ENCODE data around the gene MED8.
"Not testable (repeated sequence)": the region's sequence is repeated elsewhere in the genome, so short reads cannot be mapped to it uniquely, and the experiment has no call there.

MED8 gene

DNA sequence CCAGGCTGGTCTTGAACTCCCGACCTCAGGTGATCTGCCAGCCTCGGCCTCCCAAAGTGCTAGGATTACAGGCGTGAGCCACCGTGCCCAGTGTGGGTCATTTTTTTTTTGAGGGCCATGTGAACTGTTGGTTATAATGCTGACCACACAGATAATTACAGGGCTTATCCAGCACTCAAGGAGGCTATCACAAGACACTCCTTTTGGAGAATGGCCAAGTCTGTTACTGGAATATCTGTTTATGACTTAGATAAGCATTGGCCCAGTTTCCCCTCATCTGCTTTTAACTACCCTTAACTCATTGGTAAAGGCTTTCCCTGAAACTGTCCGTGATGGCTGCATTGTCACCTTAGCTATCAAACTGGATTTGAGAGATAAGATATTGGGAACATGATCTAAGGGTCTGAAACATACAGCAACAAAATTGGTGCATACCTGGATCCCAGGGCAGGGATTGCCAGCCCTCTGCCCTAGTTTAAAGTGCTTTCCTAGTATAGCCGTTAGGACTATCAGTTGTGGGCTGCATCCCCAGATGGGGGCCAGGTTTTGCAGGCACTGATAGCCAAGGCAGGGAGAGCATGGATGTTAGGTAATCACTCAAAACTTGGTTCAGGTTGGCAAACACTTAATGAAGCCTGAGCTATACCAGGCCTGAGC lies 15.7 kb upstream of the MED8 start:
- DNase-seq, result no peak
- Mint-ChIP-seq H3K4me1 (peaks cover 12% of the 10 kb centered on the region), H3K9me3 (no peaks in the 10 kb centered on the region), H3K27me3 (no peaks in the 10 kb centered on the region), H3K4me3 (no peak overlapping the region), H3K27ac (peak overlapping the region; percentile 43 to 49)
- ATAC-seq, result no peak

DNA sequence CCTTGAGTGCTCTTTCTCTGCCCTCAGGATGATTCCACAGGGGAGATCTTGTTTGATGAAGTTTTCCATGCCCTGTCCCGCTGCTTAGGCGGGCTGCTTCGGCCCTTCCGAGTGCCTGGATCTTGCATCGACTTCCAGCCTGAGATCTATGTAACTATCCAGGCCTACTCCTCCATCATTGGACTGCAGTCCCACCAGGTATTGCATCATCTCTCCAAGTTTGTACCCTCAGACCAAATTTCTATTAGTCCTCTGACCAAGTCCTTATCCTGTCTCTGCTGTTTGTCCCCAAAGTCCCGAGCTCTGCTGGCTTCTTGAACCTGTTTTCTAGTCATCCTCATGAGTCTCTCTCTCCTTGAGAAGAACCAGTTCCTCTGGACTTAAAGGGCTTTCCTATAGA lies 14.8 kb upstream of the MED8 start:
- no peak for ATAC-seq
- H3K27ac Mint-ChIP-seq, result peak overlapping the region; percentile 42 to 69

DNA sequence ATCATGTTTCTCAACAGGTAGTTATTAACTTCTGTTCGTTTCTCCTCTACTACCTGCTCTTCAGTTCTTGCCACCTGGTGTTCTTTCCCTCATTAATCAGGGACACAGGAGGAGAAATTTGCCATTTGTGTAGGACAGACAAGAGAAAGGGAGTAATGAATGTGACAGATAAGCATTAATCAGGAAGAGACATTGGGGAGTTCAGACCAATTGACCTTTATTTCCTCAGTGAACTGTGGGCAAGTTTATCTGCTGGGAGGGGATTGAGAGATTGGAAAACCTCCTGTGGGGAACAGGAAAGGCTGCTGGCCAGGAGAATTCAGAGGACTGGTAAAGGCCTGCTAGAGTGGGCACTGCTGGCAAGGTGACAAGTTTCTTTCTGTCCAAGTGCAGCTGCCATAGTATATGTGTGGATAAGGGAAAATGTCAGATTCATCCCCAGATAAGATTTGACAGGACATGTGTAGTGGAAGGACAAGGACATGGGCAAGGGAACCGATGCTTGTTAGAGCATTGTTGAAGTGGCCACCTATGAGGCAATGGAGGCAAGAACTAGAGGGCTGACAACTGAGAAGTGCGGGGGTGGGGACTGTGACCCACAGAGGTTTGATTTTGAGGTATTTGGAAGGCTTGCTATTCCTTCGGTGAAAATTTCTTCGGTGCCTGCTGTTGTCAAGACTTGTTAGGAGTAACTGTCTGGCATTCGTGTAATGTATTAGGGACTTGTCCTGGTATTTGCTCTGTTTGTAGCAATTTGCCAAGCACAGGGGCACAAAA lies 12.7 kb upstream of the MED8 start:
- Mint-ChIP-seq H3K4me3 (no peak overlapping the region), H3K27me3 (no peaks in the 10 kb centered on the region), H3K27ac (peak overlapping the region in 1 of 2 donors; percentile 59), H3K4me1 (peaks cover 12% of the 10 kb centered on the region), H3K9me3 (no peaks in the 10 kb centered on the region)
- ATAC-seq, result no peak
- no peak for DNase-seq

More for the DNA sequence above, 14.8 kb upstream of the MED8 start:
- H3K4me3 Mint-ChIP-seq, result no peak overlapping the region
- DNase-seq, result no peak
- no peaks in the 10 kb centered on the region for H3K27me3 Mint-ChIP-seq
- no peaks in the 10 kb centered on the region for H3K9me3 Mint-ChIP-seq
- H3K4me1 Mint-ChIP-seq, result peaks cover 12% of the 10 kb centered on the region

DNA sequence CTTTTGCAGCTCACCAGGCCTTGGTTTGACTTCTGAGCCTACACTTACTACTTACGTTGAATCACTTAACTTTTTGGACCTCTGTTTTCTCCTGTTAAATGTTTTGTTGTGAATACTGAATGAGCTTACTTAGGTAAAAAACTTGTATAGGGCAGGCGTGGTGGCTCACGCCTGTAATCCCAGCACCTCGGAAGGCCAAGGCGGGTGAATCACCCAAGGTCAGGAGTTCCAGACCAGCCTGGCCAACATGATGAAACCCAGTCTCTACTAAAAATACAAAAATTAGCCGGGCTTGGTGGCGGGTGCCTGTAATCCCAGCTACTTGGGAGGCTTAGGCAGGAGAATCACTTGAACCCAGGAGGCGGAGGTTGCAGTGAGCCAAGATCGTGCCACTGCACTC lies 10.8 kb upstream of the MED8 start:
- H3K27ac Mint-ChIP-seq, H3K4me3 Mint-ChIP-seq, H3K27me3 Mint-ChIP-seq, DNase-seq, ATAC-seq, H3K9me3 Mint-ChIP-seq: not testable (repeated sequence)
- peaks cover 12% of the 10 kb centered on the region for H3K4me1 Mint-ChIP-seq

DNA sequence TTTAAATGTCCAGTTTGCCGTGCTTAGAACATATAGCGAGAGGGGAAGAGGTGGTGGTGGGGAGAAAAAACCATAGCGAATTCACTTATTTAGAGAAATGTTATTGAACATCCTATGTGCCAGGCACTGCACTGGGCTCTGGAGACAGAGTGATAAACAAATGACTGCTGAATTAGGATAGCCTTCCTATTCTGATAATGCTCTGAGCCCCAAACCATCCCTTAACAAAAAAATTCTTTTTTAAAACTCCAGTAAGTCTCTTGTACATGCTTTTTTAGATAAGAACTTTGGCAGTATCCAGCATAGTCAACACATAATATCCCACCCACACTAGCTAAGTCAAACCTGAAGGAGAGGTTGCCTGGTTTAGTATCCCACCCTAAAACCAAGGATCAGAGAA lies 8.6 kb upstream of the MED8 start:
- H3K4me1 Mint-ChIP-seq, result peaks cover 17% of the 10 kb centered on the region
- no peak overlapping the region for H3K4me3 Mint-ChIP-seq
- no peaks in the 10 kb centered on the region for H3K9me3 Mint-ChIP-seq
- no peaks in the 10 kb centered on the region for H3K27me3 Mint-ChIP-seq
- H3K27ac Mint-ChIP-seq, result no peak overlapping the region
- DNase-seq (no peak), ATAC-seq (no peak)

DNA sequence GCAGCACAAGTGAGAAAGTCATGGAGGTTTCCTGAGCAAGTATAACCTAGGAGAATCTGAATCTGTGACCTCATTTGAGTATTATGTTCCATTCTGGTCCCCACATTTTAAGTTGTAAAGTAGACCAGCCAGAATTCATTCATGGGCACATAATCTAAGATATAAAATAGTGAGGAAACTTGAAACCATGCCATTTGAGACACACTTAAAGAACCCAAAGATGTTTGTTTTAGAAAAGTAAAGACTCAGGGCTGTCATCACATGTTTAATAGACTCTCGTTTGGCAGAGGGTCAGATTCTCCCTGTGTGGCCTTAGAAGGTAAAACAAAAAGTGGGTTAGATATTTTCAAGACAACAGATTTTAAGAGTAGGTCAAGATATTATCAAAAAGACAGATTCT lies 6.5 kb upstream of the MED8 start:
- Mint-ChIP-seq H3K4me3 (no peak overlapping the region), H3K9me3 (no peaks in the 10 kb centered on the region), H3K27ac (no peak overlapping the region), H3K4me1 (peaks cover 15% of the 10 kb centered on the region), H3K27me3 (no peaks in the 10 kb centered on the region)
- DNase-seq (no peak), ATAC-seq (no peak)

DNA sequence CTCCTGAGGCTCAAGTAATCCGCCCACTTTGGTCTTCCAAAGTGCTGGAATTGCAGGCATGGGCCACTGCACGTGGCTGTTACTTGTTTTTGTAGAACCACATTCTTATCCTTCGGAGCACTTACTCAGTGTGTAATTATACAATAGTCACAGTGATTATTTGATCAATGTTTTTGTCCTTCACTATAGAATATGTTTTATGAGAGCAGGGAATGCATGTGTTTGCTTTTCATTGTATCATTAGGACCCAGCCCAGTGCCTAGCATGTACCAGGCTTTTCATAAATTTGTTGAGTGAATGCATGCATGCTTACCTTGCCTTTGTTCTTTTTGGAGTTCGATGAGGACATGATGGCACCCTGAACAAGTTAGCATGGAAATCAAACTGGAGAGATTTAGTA lies 5.9 kb upstream of the MED8 start:
- H3K4me3 Mint-ChIP-seq, result no peak overlapping the region
- ATAC-seq, result no peak
- DNase-seq, result no peak
- peaks cover 18% of the 10 kb centered on the region for H3K4me1 Mint-ChIP-seq
- no peak overlapping the region for H3K27ac Mint-ChIP-seq
- no peaks in the 10 kb centered on the region for H3K9me3 Mint-ChIP-seq
- no peaks in the 10 kb centered on the region for H3K27me3 Mint-ChIP-seq

DNA sequence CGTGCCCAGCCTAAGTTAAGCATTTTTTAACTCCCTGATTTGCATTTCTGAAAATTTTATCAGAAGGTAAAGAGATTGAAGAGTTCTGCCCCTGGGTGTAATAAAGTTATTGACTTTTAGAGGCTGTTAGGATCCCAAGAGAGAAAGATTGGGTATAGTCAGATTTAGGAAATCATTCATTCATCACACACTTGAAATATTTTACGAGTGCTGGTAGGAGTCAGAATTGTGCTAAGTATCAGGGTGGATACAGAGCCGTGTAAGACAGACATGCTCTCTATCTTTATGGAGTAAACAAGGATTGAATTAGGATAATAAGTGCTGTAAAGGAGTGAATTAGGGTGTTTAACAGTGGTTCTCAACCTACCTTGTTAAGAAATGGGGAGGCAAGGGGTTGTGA lies 3.1 kb upstream of the MED8 start:
- ATAC-seq, result no peak
- no peaks in the 10 kb centered on the region for H3K9me3 Mint-ChIP-seq

DNA sequence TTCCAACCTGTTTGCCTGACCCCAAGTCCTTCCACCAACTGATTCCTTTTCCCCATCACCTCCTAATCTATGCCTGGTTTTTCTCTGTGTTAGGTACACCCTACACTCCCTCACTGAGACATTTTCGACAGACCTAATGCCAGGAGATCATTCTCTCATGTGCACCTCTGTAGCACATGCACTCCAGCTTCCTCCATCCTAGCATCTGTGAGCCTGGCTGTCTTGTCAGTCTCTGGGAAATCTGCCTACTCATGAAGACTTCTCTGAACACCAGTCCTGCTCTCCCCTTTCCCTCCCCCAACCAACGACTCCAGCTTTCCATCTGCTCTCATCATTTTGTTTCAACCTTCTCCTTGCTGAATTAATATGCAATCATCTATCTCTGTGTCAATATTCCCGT lies 987 bp downstream of the MED8 start:
- Mint-ChIP-seq H3K27me3 (no peaks in the 10 kb centered on the region), H3K4me1 (peaks cover 42% of the 10 kb centered on the region), H3K27ac (peak overlapping the region; percentile 98 to 100), H3K9me3 (no peaks in the 10 kb centered on the region), H3K4me3 (peak overlapping the region; percentile 94 to 99)
- no peak for ATAC-seq
- DNase-seq, result no peak

More for the DNA sequence above, 3.1 kb upstream of the MED8 start:
- Mint-ChIP-seq H3K4me1 (peaks cover 42% of the 10 kb centered on the region), H3K27ac (no peak overlapping the region), H3K27me3 (no peaks in the 10 kb centered on the region), H3K4me3 (no peak overlapping the region)
- DNase-seq, result no peak

DNA sequence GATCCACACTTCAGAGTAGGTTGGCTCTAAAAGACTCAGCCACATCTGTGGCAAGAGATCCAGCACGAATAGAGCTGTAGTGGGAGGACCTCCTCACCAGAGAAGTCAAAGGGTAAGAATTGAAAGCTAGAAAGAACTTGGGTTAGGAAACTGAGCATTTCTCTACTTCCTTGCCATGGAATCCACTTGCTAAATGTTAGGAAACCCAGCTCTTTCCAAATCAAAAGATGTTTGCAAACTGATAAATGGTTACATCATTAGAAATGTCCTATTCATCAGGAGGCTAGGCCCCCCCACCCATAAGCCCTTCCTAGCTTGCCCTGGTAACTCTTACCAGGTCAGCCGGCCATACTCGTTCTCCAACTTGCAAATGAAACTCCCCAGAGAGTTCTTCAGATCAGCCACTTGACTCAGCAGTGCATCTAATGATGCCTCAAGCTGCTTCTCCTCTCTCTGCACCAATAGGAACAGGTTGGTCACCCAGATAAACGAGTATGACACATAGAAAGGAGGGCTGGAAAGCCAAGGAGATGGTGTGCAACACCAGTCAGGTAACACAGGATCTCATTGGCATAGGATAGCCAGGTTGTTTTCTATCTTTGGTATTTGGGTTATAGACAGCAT lies 1.5 kb downstream of the MED8 start:
- ATAC-seq (no peak), DNase-seq (no peak)
- Mint-ChIP-seq H3K27ac (peak overlapping the region in 1 of 2 donors; percentile 98), H3K4me3 (peak overlapping the region; percentile 94 to 99), H3K9me3 (no peaks in the 10 kb centered on the region), H3K4me1 (peaks cover 39% of the 10 kb centered on the region), H3K27me3 (no peaks in the 10 kb centered on the region)

DNA sequence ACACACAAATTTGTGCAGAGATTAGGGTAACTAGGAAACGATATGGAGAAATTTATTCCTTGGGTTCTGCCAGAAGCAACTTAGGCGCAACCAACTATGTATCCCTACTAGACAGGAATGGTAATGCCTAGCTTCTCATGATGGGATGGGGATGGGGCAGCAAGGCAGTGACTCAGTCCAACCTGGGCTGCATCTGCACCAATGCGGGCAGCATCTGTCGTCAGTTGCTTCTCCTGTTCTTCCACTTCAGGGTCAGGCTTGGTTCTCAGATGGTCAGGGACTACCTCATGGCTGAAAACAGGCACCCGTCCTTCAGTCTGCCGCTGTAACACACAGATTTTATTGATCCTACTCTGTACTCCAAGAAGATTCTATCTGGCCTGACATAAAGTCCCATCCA lies 2.9 kb downstream of the MED8 start:
- Mint-ChIP-seq H3K9me3 (no peaks in the 10 kb centered on the region), H3K27me3 (no peaks in the 10 kb centered on the region), H3K4me1 (peaks cover 36% of the 10 kb centered on the region), H3K27ac (no peak overlapping the region), H3K4me3 (no peak overlapping the region)
- DNase-seq, result no peak
- no peak for ATAC-seq

DNA sequence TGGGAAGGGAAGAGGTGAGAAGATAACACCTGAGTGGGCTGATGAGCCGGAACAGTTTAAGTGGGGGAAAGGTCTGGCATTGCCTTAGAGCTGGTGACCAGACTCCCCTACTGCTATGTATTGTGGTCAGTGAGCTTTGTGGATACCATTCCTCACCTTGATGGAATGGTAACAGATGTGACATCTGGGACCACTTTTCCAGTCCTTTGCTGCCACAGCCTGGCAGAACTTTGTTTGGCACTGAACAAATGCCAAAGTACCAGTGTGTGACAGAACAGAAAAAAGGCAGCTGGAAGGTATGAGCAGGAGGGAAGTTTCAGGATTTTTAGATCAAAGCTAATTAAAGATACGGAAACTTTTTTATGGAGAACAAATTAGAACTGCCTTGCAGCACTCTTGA lies 6.2 kb downstream of the MED8 start:
- no peaks in the 10 kb centered on the region for H3K9me3 Mint-ChIP-seq
- H3K4me3 Mint-ChIP-seq, result no peak overlapping the region
- no peak overlapping the region for H3K27ac Mint-ChIP-seq
- ATAC-seq, result no peak
- DNase-seq, result no peak
- peaks cover 24% of the 10 kb centered on the region for H3K4me1 Mint-ChIP-seq
- no peaks in the 10 kb centered on the region for H3K27me3 Mint-ChIP-seq

DNA sequence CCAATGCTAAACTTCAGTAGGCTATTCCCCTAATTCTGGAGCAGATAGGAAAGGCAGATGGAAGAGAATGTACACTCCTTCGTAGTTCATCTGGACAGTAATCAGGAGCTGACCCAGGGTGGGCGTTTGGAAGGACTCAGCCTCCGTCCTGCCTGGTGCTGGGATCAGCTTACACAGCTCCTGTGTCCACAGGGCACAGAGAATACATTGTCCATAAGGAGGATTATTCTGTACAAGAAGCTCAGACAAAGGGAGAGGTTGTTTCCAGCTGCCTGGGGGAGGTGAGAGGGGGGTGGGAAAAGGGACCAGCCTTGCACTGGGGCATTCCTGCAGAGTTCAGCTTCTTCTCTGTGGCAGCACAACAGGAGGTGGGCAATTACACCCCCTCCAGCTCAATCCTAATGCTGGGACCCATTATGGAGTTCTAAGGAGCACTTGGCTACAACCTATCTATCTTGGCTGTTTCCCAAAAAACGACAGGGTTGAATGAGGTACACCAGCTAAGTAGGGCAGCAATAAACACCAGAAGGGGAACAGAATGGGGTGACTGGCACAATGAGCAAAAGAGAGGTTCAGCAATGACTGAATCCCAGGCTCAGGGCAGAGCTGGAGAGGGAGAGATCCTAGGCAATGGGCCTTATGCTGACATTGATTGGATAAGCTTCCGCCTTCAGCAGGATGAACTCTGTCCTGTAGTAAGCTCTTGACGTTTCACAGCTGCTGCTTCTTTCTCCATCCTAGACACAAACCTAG lies 7.4 kb downstream of the MED8 start:
- Mint-ChIP-seq H3K27ac (no peak overlapping the region), H3K9me3 (no peaks in the 10 kb centered on the region)

DNA sequence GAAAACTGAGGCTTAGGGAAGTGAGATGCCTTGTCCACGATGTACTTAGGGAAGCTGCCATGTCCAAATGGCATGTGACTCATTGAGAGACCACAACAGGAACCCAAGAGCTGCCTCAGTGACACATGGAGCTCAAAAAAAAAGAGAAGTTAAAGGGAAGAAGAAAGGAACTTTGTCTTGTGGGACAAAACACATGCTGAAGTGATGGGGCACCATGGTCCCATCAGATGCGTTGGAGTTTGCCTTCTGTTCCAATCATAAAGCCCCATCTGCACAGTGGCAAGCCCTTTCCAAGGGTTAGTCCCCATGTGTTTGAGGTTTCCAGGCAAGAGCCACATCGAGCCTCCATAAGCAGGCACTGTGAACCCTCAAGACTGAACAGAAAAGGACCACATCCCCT lies 8.0 kb downstream of the MED8 start:
- Mint-ChIP-seq H3K4me3 (no peak overlapping the region), H3K27me3 (no peaks in the 10 kb centered on the region), H3K4me1 (peaks cover 13% of the 10 kb centered on the region), H3K27ac (no peak overlapping the region), H3K9me3 (no peaks in the 10 kb centered on the region)
- no peak for DNase-seq
- ATAC-seq, result no peak

More for the DNA sequence above, 7.4 kb downstream of the MED8 start:
- DNase-seq (no peak), ATAC-seq (no peak)
- Mint-ChIP-seq H3K27me3 (no peaks in the 10 kb centered on the region), H3K4me3 (no peak overlapping the region), H3K4me1 (peaks cover 13% of the 10 kb centered on the region)

DNA sequence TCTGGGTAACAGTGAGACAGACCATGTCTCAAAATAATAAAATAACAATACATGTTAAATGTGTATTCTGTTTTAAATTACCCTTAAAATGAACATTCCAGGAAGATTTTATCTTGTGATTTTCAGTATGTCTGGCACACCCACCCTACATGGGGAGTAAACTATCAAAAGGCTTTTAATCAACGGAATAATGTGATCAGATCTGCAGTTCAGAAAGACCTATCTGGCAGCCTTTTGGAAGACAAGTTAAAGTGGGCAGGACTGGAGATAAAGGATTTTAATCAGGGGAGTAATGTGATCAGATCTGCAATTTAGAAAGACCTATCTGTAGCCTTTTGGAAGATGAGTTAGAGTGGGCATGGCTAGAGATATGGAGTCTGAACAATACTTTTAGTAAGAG lies 10.1 kb downstream of the MED8 start:
- no peaks in the 10 kb centered on the region for H3K27me3 Mint-ChIP-seq
- ATAC-seq, result no peak
- H3K27ac Mint-ChIP-seq, result no peak overlapping the region
- DNase-seq, result no peak
- H3K9me3 Mint-ChIP-seq, result no peaks in the 10 kb centered on the region
- no peak overlapping the region for H3K4me3 Mint-ChIP-seq
- H3K4me1 Mint-ChIP-seq, result peaks cover 13% of the 10 kb centered on the region

DNA sequence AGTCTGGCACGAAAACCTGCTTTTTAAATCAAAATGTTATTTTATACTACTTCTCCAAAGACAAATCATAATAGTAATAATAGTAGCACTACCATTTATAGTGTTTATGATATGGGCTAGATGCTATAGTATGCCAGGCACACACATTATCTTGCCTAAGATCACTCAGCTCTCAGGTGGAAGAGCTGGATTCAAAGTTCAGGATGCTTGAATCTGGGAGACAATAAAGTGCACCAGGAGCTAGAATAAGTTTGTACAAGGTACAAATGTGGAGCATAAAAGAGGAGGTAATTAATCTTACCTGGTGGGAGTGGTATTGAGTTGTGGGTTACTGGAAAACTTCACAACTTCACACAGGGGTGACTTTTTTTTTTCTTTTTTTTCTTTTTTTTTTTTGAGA lies 11.8 kb downstream of the MED8 start:
- Mint-ChIP-seq H3K4me3 (no peak overlapping the region), H3K27ac (no peak overlapping the region), H3K27me3 (no peaks in the 10 kb centered on the region), H3K4me1 (peaks cover 13% of the 10 kb centered on the region), H3K9me3 (no peaks in the 10 kb centered on the region)
- ATAC-seq, result no peak
- no peak for DNase-seq
